Ishikawa (cell line): ENCODE measurements around the gene ZCCHC24.

Experiments
- CEBPB ChIP-seq: IDR thresholded peaks from 2 replicates; pipeline ENCODE4 v1.6.1; 2012
- CREB1 ChIP-seq: IDR thresholded peaks from 2 replicates; pipeline ENCODE4 v1.6.1; 2012; ENCODE audit warnings: low read depth
- EGR1 ChIP-seq: IDR thresholded peaks from 2 replicates; pipeline ENCODE4 v1.6.1; 2012
- EP300 ChIP-seq: IDR thresholded peaks from 2 replicates; pipeline ENCODE4 v1.6.1; 2012; ENCODE audit warnings: borderline replicate concordance
- FOXM1 ChIP-seq: IDR thresholded peaks from 2 replicates; pipeline ENCODE4 v1.6.1; 2012; ENCODE audit warnings: low read depth, borderline replicate concordance
- MAX ChIP-seq: IDR thresholded peaks from 2 replicates; pipeline ENCODE4 v1.6.1; 2012
- NFIC ChIP-seq: IDR thresholded peaks from 2 replicates; pipeline ENCODE4 v1.6.1; 2012
- RAD21 ChIP-seq: IDR thresholded peaks from 2 replicates; pipeline ENCODE4 v1.6.1; 2012; ENCODE audit warnings: low read depth
- REST ChIP-seq: IDR thresholded peaks from 2 replicates; pipeline ENCODE4 v1.6.1; 2012; ENCODE audit warnings: low read depth, mild to moderate bottlenecking
- TAF1 ChIP-seq: IDR thresholded peaks from 2 replicates; pipeline ENCODE4 v1.6.1; 2012; ENCODE audit warnings: low read depth, mild to moderate bottlenecking
- TCF12 ChIP-seq: IDR thresholded peaks from 2 replicates; pipeline ENCODE4 v1.6.1; 2012; ENCODE audit warnings: low read depth
- TEAD4 ChIP-seq: IDR thresholded peaks from 2 replicates; pipeline ENCODE4 v1.6.1; 2012
- USF1 ChIP-seq: IDR thresholded peaks from 2 replicates; pipeline ENCODE4 v1.6.1; 2012
- YY1 ChIP-seq: IDR thresholded peaks from 2 replicates; pipeline ENCODE4 v1.6.1; 2012; ENCODE audit warnings: low read depth

GRCh38 chr10:79429751-79430150 lies 15.7 kb downstream of the ZCCHC24 start:
- TF ChIP-seq TEAD4: no peak
- TF ChIP-seq EP300: no peak
- TF ChIP-seq YY1: no peak
- TF ChIP-seq EGR1: no peak
- no peak for TF ChIP-seq FOXM1
- no peak for TF ChIP-seq REST
- no peak for TF ChIP-seq RAD21
- TF ChIP-seq MAX: no peak
- no peak for TF ChIP-seq USF1
- TF ChIP-seq TAF1: no peak
- TF ChIP-seq CEBPB: no peak
- no peak for TF ChIP-seq TCF12
- TF ChIP-seq NFIC: no peak
- no peak for TF ChIP-seq CREB1
